A673 (cell line): Measurements from ENCODE around the gene RIMKLA.

Experiments
- EZH2 ChIP-seq: fragments of 200-600 bp; sonication (generic); IDR thresholded peaks from 2 replicates; pipeline ENCODE4 v1.6.1; 2017; ENCODE audit warnings: borderline replicate concordance, low read depth, mild to moderate bottlenecking, mixed read lengths, antibody characterized with exemption, low read length; ENCODE audit not compliant: poor library complexity, severe bottlenecking
- TF ChIP-seq, protein P1 (sequence below): fragments of 300-800, 200-600 bp; sonication (generic); conservative IDR thresholded peaks from 2 replicates; pipeline ENCODE4 v1.5.1; 2017; ENCODE audit warnings: low read depth, mild to moderate bottlenecking, antibody characterized with exemption, low read length, moderate library complexity, mixed read lengths

DNA sequence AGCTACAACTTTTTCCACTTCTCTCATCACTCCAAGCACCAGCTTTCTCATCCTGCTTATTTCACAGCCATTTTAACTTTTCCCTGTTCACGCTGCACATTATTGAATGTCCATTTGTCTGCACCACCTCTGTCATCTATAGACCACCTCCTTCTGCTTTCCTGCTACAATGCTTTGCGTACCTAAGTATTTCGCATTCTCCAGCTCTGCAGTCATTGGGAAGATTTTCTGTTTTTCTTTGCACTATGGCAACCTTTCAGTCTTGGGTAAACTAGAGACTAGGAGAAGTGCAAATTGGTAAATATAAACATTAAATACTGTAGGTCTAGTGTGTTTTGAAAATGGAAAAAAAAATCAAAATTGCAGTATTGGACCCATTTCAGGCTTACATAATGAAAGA, 83.3 kb downstream of the RIMKLA start:
- TF ChIP-seq, protein P1, sequence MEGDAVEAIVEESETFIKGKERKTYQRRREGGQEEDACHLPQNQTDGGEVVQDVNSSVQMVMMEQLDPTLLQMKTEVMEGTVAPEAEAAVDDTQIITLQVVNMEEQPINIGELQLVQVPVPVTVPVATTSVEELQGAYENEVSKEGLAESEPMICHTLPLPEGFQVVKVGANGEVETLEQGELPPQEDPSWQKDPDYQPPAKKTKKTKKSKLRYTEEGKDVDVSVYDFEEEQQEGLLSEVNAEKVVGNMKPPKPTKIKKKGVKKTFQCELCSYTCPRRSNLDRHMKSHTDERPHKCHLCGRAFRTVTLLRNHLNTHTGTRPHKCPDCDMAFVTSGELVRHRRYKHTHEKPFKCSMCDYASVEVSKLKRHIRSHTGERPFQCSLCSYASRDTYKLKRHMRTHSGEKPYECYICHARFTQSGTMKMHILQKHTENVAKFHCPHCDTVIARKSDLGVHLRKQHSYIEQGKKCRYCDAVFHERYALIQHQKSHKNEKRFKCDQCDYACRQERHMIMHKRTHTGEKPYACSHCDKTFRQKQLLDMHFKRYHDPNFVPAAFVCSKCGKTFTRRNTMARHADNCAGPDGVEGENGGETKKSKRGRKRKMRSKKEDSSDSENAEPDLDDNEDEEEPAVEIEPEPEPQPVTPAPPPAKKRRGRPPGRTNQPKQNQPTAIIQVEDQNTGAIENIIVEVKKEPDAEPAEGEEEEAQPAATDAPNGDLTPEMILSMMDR: no peak
- TF ChIP-seq EZH2: no peak
